ENCODE results near the gene MEIS1.

MEIS1 gene

DNA sequence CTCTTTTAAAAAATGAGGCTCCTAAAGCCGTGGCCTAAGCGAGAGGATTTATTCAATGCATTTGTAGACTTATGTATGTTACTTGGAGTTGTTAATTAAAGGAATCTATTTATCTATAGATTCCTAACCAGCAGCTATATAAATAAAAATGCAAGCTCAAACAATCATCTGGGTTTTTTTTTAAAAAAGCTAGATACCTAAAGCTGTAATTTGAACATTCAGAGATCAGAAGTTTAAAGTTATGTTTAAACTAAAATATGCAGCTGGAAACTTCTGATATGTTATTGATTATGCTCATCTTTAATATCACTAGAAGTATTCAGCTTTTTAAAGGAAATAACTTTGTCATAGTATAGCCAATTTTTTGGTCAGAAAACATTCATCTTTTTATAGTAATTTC, 1.0 kb downstream of the MEIS1 start:
- TF ChIP-seq Cebpa-rat (IDR thresholded peaks at IDR 0.05): no peak
- peaks cover 0 to 26% (median 6%) of the 10 kb centered on the region in 11 experiments; a peak in 12 of 22 replicates for H3K9me3 ChIP-seq (replicated peaks in 1 of 11)
- peaks cover 0 to 79% (median 59%) of the 10 kb centered on the region in 11 experiments; a peak in 16 of 22 replicates for H4K20me1 ChIP-seq
- H3K9ac ChIP-seq: no peak overlapping the region
- peaks cover 6 to 24% (median 20%) of the 10 kb centered on the region in 10 experiments; a peak in 17 of 20 replicates for H3K4me1 ChIP-seq
- H3K36me3 ChIP-seq: no peaks in the 10 kb centered on the region
- H3K27me3 ChIP-seq: peaks cover 100% of the 10 kb centered on the region in 11 experiments
- H3K27ac ChIP-seq: no peak overlapping the region
- peak overlapping the region in 1 of 11 experiments; percentile 95; a peak in 1 of 22 replicates for H3K4me2 ChIP-seq
- no peak overlapping the region for H3K4me3 ChIP-seq

DNA sequence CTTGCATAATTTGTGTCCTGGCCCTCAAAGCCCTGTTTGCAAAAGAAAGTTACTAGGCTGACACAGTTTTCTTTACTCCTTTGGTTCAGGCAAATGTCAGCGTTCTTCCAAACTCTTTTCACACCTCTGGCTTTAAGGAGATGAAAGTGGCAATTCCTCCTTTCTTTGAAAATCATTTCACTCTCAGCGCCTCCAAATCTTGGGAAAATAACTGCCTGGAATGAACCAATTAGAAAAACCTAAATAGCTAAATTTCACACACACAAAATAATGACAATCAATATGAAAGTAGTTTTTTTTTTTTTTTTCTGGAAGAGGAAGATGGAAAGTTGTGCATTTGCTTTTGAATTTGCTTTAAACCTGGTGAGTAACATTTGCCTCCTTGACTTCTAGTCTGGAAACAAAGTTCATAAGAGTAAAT, 1.7 kb downstream of the MEIS1 start:
- H3K27ac ChIP-seq: no peak overlapping the region
- peaks cover 100% of the 10 kb centered on the region in 11 experiments for H3K27me3 ChIP-seq
- peaks cover 0 to 26% (median 6%) of the 10 kb centered on the region in 11 experiments; a peak in 12 of 22 replicates for H3K9me3 ChIP-seq (replicated peaks in 1 of 11)
- H4K20me1 ChIP-seq: peaks cover 0 to 86% (median 63%) of the 10 kb centered on the region in 11 experiments; a peak in 16 of 22 replicates
- H3K9ac ChIP-seq: no peak overlapping the region
- peaks cover 6 to 24% (median 20%) of the 10 kb centered on the region in 10 experiments; a peak in 17 of 20 replicates for H3K4me1 ChIP-seq
- H3K4me2 ChIP-seq: no peak overlapping the region
- no peaks in the 10 kb centered on the region for H3K36me3 ChIP-seq
- no peak overlapping the region for H3K4me3 ChIP-seq
- TF ChIP-seq Cebpa-rat (IDR thresholded peaks at IDR 0.05): no peak

DNA sequence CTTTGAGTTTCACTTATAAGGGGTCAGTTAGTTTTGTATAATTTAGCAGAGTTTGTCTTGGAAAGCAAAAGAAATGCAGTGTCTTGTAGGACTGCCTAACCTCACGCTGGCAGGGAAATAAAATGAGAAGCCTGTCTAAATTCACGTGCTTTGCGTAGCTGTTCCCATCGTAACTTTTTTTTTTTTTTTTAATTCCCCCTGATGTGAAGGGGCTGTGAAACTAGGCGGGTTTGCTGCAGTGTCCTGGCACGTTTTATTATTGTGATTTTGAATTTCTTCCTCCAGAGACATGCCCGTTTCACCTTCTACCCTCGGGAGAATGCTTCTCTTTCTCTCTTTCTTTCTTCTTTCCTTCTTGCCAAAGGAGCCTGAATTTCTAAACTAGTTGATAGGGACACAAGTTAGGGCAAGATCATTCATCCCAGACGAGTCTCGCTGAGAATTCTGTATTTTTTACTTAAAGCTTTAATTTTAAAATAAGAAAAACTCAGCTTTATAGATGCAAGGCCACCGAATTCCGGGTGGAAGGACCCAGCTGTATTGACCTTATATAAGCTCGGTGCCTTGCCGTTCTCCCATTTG, 2.3 kb downstream of the MEIS1 start:
- Histone ChIP-seq H3K27ac (no peak overlapping the region), H3K4me1 (peaks cover 6 to 24% (median 20%) of the 10 kb centered on the region in 10 experiments; a peak in 17 of 20 replicates), H3K9me3 (replicated peaks in 1 of 11) (peaks cover 0 to 26% (median 6%) of the 10 kb centered on the region in 11 experiments; a peak in 12 of 22 replicates), H3K4me3 (no peak overlapping the region), H3K36me3 (no peaks in the 10 kb centered on the region), H3K9ac (no peak overlapping the region), H4K20me1 (peaks cover 0 to 89% (median 63%) of the 10 kb centered on the region in 11 experiments; a peak in 16 of 22 replicates), H3K4me2 (no peak overlapping the region), H3K27me3 (peaks cover 100% of the 10 kb centered on the region in 11 experiments)
- no peak for TF ChIP-seq Cebpa-rat (IDR thresholded peaks at IDR 0.05)

DNA sequence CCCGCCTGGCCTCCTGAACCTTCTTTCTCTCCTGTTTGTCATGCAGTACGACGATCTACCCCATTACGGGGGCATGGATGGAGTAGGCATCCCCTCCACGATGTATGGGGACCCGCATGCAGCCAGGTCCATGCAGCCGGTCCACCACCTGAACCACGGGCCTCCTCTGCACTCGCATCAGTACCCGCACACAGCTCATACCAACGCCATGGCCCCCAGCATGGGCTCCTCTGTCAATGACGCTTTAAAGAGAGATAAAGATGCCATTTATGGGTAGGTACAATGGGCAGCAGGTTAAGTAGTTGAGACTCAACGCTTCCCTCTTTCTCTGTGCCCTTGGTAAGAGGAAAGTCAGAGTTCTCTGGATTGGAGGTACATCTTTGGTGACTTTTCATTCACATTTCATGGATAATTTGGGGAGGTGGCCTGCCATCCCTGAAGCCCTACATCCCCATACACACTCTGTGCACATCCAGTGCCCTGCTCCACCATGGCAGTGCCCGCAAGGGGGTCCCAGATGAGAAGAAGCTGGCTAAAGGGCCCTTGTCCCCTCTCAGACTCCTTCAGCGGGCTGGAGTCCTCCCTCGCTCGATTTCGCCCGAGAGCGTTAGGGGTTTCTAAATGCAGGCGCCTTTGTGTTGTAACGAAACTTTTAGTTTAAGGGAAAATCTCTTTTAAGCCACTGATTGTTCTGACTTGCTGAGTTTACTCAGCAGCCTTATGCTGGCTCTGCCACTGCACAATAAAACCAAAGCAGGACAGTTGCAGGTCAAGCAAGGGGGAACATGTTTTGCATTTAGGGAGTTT, 3.0 kb downstream of the MEIS1 start:
- Histone ChIP-seq H3K27me3 (peaks cover 100% of the 10 kb centered on the region in 11 experiments), H4K20me1 (peaks cover 0 to 87% (median 61%) of the 10 kb centered on the region in 11 experiments; a peak in 16 of 22 replicates), H3K36me3 (no peaks in the 10 kb centered on the region), H3K4me2 (no peak overlapping the region), H3K9ac (no peak overlapping the region), H3K4me1 (peaks cover 6 to 24% (median 20%) of the 10 kb centered on the region in 10 experiments; a peak in 17 of 20 replicates), H3K9me3 (replicated peaks in 1 of 11) (peaks cover 0 to 23% (median 5%) of the 10 kb centered on the region in 11 experiments; a peak in 12 of 22 replicates), H3K27ac (no peak overlapping the region), H3K4me3 (no peak overlapping the region)
- TF ChIP-seq Cebpa-rat (IDR thresholded peaks at IDR 0.05): no peak

DNA sequence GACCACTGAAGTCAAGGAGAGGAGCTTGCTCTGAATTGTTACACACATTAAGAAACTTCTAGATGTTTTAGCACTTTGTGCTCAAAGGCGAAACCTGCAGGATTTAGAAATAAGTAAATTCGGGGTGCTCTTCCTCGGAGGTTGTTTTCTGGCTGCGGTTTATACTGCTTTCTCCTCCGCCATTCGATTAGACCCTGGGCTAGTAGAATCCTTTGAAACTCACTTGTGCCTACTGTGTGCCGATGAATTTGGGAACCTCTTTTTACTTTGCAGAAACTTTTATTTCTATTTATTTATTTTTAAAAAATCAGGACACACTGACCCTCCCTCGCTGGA, 3.5 kb downstream of the MEIS1 start:
- Histone ChIP-seq H3K27ac (no peak overlapping the region), H3K4me1 (peaks cover 6 to 21% (median 17%) of the 10 kb centered on the region in 10 experiments; a peak in 17 of 20 replicates), H3K4me3 (no peak overlapping the region), H3K4me2 (no peak overlapping the region), H3K9me3 (replicated peaks in 1 of 11) (peaks cover 0 to 18% (median 5%) of the 10 kb centered on the region in 11 experiments; a peak in 9 of 22 replicates), H3K27me3 (peaks cover 100% of the 10 kb centered on the region in 11 experiments), H4K20me1 (peaks cover 0 to 81% (median 55%) of the 10 kb centered on the region in 11 experiments; a peak in 16 of 22 replicates), H3K9ac (no peak overlapping the region), H3K36me3 (no peaks in the 10 kb centered on the region)
- no peak for TF ChIP-seq Cebpa-rat (IDR thresholded peaks at IDR 0.05)

DNA sequence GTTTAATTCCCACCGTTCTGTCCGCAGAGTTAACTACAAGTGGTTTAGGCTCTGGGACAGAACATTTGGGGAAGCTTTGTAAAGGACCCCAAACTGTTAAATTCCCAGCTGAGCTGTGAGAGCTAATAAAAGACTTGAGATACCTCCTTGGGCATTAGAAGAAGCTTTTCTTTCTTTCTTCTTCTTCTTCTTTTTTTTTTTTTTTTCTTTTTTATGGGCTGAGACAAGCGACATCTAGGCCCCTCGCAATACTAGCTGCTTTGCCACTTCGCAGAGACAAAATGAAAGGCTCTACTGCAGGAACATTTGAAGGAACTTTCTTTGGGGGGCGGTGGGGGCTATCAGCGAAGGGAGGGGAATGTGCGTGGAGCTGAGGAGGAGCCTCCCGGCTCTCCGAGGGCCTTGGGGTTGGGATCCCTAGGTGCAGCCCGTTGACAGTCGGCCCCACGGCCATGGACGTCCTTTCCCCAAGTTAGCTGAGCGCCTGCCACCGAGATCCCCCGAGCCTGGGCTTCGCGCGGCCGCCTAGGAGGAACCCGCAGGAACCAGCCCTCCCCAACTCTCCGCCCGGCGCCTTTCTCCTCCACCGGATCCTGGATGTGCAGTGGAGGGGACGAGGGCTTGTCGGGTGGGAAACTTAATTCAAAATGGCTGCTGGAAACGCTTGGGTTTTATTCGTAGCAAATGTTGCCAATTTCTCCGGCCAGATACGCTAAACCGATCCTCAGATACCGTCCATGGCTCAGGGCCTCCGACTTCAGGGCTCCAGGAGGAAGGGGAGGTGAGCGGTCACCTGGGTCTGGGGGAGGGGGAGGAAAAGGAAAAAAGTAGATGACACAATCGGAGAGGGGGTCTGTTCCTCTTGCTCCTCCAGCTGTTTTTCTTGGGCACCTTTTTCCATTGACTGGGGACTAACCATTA, 4.2 kb downstream of the MEIS1 start:
- no peak overlapping the region for H3K9ac ChIP-seq
- H3K36me3 ChIP-seq: no peaks in the 10 kb centered on the region
- H3K4me3 ChIP-seq: no peak overlapping the region

DNA sequence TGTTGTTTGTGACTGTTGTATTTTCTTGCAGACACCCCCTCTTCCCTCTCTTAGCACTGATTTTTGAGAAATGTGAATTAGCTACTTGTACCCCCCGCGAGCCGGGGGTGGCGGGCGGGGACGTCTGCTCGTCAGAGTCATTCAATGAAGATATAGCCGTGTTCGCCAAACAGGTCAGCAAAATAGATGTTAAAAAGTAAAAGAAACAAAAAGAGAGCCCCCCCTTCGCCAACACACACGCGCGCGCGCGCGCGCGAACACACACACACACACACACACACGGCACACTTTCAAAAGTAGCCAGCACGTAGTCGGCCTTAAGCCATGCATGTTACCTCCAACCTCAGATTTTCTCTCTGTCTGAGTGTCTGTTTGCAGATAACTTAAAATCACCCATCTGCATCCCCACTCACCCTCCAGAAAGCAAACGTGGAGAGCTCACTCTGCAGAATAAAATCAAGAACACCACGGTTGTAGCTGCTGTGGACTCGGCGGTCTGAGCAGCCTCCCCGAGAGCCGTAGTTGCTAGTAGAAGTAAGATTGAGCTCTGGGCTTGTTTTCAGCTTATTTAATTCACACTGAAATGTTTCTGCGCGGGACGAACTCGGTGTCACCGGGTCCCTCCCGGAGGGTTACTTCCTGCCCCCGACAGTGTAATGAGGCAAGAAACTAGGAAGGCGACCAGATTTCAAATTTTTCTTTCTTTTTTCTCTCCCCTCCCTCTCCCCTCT, 5.1 kb downstream of the MEIS1 start:
- no peak overlapping the region for H3K27ac ChIP-seq
- no peak overlapping the region for H3K4me2 ChIP-seq
- no peak for TF ChIP-seq Cebpa-rat (IDR thresholded peaks at IDR 0.05)
- H3K4me1 ChIP-seq: peaks cover 0 to 7% (median 3%) of the 10 kb centered on the region in 10 experiments; a peak in 14 of 20 replicates
- no peak overlapping the region for H3K9ac ChIP-seq
- H3K4me3 ChIP-seq: no peak overlapping the region
- peaks cover 0 to 66% (median 40%) of the 10 kb centered on the region in 11 experiments; a peak in 16 of 22 replicates for H4K20me1 ChIP-seq
- peaks cover 6 to 27% (median 13%) of the 10 kb centered on the region in 11 experiments; a peak in 20 of 22 replicates for H3K9me3 ChIP-seq (replicated peaks in 1 of 11)
- H3K27me3 ChIP-seq: peaks cover 100% of the 10 kb centered on the region in 11 experiments
- H3K36me3 ChIP-seq: no peaks in the 10 kb centered on the region

More for the DNA sequence above, 4.2 kb downstream of the MEIS1 start:
- TF ChIP-seq Cebpa-rat (IDR thresholded peaks at IDR 0.05): no peak
- Histone ChIP-seq H3K4me1 (peaks cover 6 to 14% (median 10%) of the 10 kb centered on the region in 10 experiments; a peak in 16 of 20 replicates), H4K20me1 (peaks cover 0 to 74% (median 48%) of the 10 kb centered on the region in 11 experiments; a peak in 16 of 22 replicates), H3K4me2 (no peak overlapping the region), H3K27me3 (peaks cover 100% of the 10 kb centered on the region in 11 experiments), H3K9me3 (replicated peaks in 1 of 11) (peaks cover under 1 to 18% (median 6%) of the 10 kb centered on the region in 11 experiments; a peak in 11 of 22 replicates), H3K27ac (no peak overlapping the region)

Measured in BLaER1 treated with 17β-estradiol and CSF1 and Interleukin-3, amounts not matched to agents 10 nM and 100 nM (cell line).